WTC11 (cell line): ENCODE results near the gene SMCR8. TPM values are rescaled to one million over a fixed set of nuclear protein-coding genes. Genes with fewer than 3 reads are reported as not detected.

Experiments used
- ATAC-seq: fragments of 200-7000 bp; cut with Tn5 transposase; 2 replicates; pipeline ENCODE4 v1.10.0; 2021; ENCODE audit warnings: mild to moderate bottlenecking, moderate library complexity
- CTCF ChIA-PET: fragments of 300-600 bp; sonication (Branson Sonifier 250); formaldehyde crosslinking; loops from one replicate; lab custom pipeline; 2021; ENCODE audit warnings: antibody characterized with exemption; lab: Charles Lee
- POLR2A ChIA-PET: fragments of 350-600 bp; sonication (Branson Sonifier 250); formaldehyde crosslinking; loops from one replicate; lab custom pipeline; 2021; ENCODE audit warnings: antibody characterized with exemption; lab: Charles Lee
- DNase-seq: peaks from one replicate; pipeline ENCODE4 v3.0.0; 2021; ENCODE audit warnings: low spot score
- H3K27ac Mint-ChIP-seq: 2 replicates; pipeline ENCODE4 v1.8.0; 2021; ENCODE audit warnings: mixed read lengths
- H3K27me3 Mint-ChIP-seq: 2 replicates; pipeline ENCODE4 v1.8.0; 2021; ENCODE audit warnings: low read depth, mild to moderate bottlenecking, moderate library complexity, mixed read lengths
- H3K36me3 Mint-ChIP-seq: 2 replicates; pipeline ENCODE4 v1.8.0; 2021; ENCODE audit warnings: mixed read lengths
- H3K4me1 Mint-ChIP-seq: 2 replicates; pipeline ENCODE4 v1.8.0; 2022; ENCODE audit warnings: mixed read lengths
- H3K4me3 Mint-ChIP-seq: 2 replicates; pipeline ENCODE4 v1.8.0; 2021; ENCODE audit warnings: mild to moderate bottlenecking, moderate library complexity, mixed read lengths
- H3K9me3 Mint-ChIP-seq: 2 replicates; pipeline ENCODE4 v1.8.0; 2021; ENCODE audit warnings: mixed read lengths
- AFF4 ChIP-seq: sonication (generic); formaldehyde crosslinking; IDR thresholded peaks from 2 replicates; pipeline ENCODE4 v1.8.1; 2023; ENCODE audit warnings: mild to moderate bottlenecking, missing genetic modification reagents, borderline replicate concordance
- ARID4B ChIP-seq: sonication (generic); formaldehyde crosslinking; IDR thresholded peaks from 2 replicates; pipeline ENCODE4 v1.8.0; 2023; ENCODE audit warnings: missing genetic modification reagents, mild to moderate bottlenecking, borderline replicate concordance
- ATF3 ChIP-seq: sonication (generic); formaldehyde crosslinking; conservative IDR thresholded peaks from 2 replicates; pipeline ENCODE4 v1.8.1; 2022; ENCODE audit warnings: mild to moderate bottlenecking, missing genetic modification reagents
- E2F4 ChIP-seq: sonication (generic); formaldehyde crosslinking; IDR thresholded peaks from 2 replicates; pipeline ENCODE4 v1.8.1; 2022; ENCODE audit warnings: low read depth, mild to moderate bottlenecking, moderate library complexity, missing genetic modification reagents, borderline replicate concordance
- E2F5 ChIP-seq: sonication (generic); formaldehyde crosslinking; IDR thresholded peaks from 2 replicates; pipeline ENCODE4 v1.8.1; 2022; ENCODE audit warnings: mild to moderate bottlenecking, moderate library complexity, missing genetic modification reagents
- ETV6 ChIP-seq: sonication (generic); formaldehyde crosslinking; IDR thresholded peaks from 2 replicates; pipeline ENCODE4 v1.8.1; 2022; ENCODE audit warnings: mild to moderate bottlenecking, missing genetic modification reagents
- FOXP1 ChIP-seq: sonication (generic); formaldehyde crosslinking; IDR thresholded peaks from 2 replicates; pipeline ENCODE4 v1.8.0; 2022; ENCODE audit warnings: missing genetic modification reagents, mild to moderate bottlenecking, moderate library complexity, borderline replicate concordance
- FOXP4 ChIP-seq: sonication (generic); formaldehyde crosslinking; IDR thresholded peaks from 2 replicates; pipeline ENCODE4 v1.8.0; 2022; ENCODE audit warnings: mild to moderate bottlenecking, missing genetic modification reagents
- GTF2I ChIP-seq: fragments of 250-450 bp; sonication (Bioruptor Pico); conservative IDR thresholded peaks from 2 replicates; pipeline ENCODE4 v1.4.0; 2021; ENCODE audit warnings: mild to moderate bottlenecking
- HMGA2 ChIP-seq: fragments of 250-450 bp; sonication (Bioruptor Pico); IDR thresholded peaks from 2 replicates; pipeline ENCODE4 v1.4.0; 2021; ENCODE audit warnings: mild to moderate bottlenecking, moderate library complexity
- JUN ChIP-seq: sonication (generic); formaldehyde crosslinking; IDR thresholded peaks from 2 replicates; pipeline ENCODE4 v1.8.0; 2023; ENCODE audit warnings: mild to moderate bottlenecking, missing genetic modification reagents
- MAX ChIP-seq: sonication (generic); formaldehyde crosslinking; IDR thresholded peaks from 2 replicates; pipeline ENCODE4 v1.8.0; 2022; ENCODE audit warnings: mild to moderate bottlenecking, missing genetic modification reagents
- MXD4 ChIP-seq: fragments of 250-450 bp; sonication (Bioruptor Pico); IDR thresholded peaks from 2 replicates; pipeline ENCODE4 v1.8.0; 2021; ENCODE audit warnings: mild to moderate bottlenecking, moderate library complexity, borderline replicate concordance
- PRRX2 ChIP-seq: fragments of 250-450 bp; sonication (Bioruptor Pico); IDR thresholded peaks from 2 replicates; pipeline ENCODE4 v1.8.0; 2021; ENCODE audit warnings: mild to moderate bottlenecking
- ZNF512 ChIP-seq: sonication (generic); formaldehyde crosslinking; IDR thresholded peaks from 2 replicates; pipeline ENCODE4 v1.8.1; 2022; ENCODE audit warnings: missing genetic modification reagents, borderline replicate concordance
- total RNA-seq: library from RNA; stranded (reverse); gene quantifications from 3 replicates; pipeline ENCODE4 v1.2.3, GENCODE V29; 2021

SMCR8 gene
- total RNA-seq, 1 experiment from 2014 or later: 19.1 TPM

GRCh38 chr17:18364166-18364565 lies 49.1 kb downstream of the SMCR8 start (continued):
- TF ChIP-seq ARID4B (CRISPR knock-in tag) (no peak), ZNF512 (CRISPR knock-in tag) (no peak), MAX (no peak)

- DNase-seq (no peak), ATAC-seq (no peak)
- CTCF ChIA-PET: no interaction called here
- Mint-ChIP-seq H3K9me3 (0 out of 2 replicates have a peak, but pooled peaks cover 3% of the 10 kb centered on the region), H3K4me1 (no peaks in the 10 kb centered on the region), H3K4me3 (no peak overlapping the region), H3K36me3 (no peaks in the 10 kb centered on the region), H3K27ac (no peak overlapping the region), H3K27me3 (peaks cover 2% of the 10 kb centered on the region; the same call in 1 of the 2 replicates)
- POLR2A ChIA-PET: no interaction called here
- no peak for TF ChIP-seq MXD4 (CRISPR knock-in tag)
- TF ChIP-seq JUN (CRISPR knock-in tag): no peak
- TF ChIP-seq FOXP4 (CRISPR knock-in tag): no peak
- TF ChIP-seq ARID4B (CRISPR knock-in tag): no peak
- no peak for TF ChIP-seq HMGA2
- no peak for TF ChIP-seq ATF3 (CRISPR knock-in tag)
- no peak for TF ChIP-seq E2F5 (CRISPR knock-in tag)
- no peak for TF ChIP-seq E2F4
- TF ChIP-seq PRRX2 (CRISPR knock-in tag): no peak
- TF ChIP-seq GTF2I (CRISPR knock-in tag): no peak
- no peak for TF ChIP-seq FOXP1 (CRISPR knock-in tag)
- TF ChIP-seq AFF4 (CRISPR knock-in tag): no peak
- TF ChIP-seq ETV6 (CRISPR knock-in tag): no peak
Measured at GRCh38 chr17:18368946-18369345, 53.9 kb downstream of the SMCR8 start.
